Smooth muscle cell (in vitro differentiated cells): Measurements from ENCODE around the gene SUCLA2. TPM values are rescaled to one million over a fixed set of nuclear protein-coding genes. Genes with fewer than 3 reads are reported as not detected.

Experiments
- DNase-seq: peaks from one replicate; lab custom pipeline; 2025; ENCODE audit not compliant: unreplicated experiment; lab: John Stamatoyannopoulos, UW
- H2AFZ ChIP-seq: fragments of 200-600 bp; sonication (generic); 2 replicates; pipeline ENCODE4 v1.6.0; 2016; ENCODE audit warnings: antibody characterized with exemption, low read depth, mild to moderate bottlenecking
- H3F3A ChIP-seq: fragments of 200-600 bp; sonication (generic); 2 replicates; pipeline ENCODE4 v1.6.0; 2017; ENCODE audit warnings: antibody characterized with exemption, low read depth
- H3K27ac ChIP-seq: fragments of 200-600 bp; sonication (generic); 2 replicates; pipeline ENCODE4 v1.5.1; 2016; ENCODE audit warnings: low read depth, mild to moderate bottlenecking
- H3K27me3 ChIP-seq: fragments of 200-600 bp; sonication (generic); 2 replicates; pipeline ENCODE4 v1.6.1; 2016; ENCODE audit warnings: low read depth, mild to moderate bottlenecking
- H3K36me3 ChIP-seq: fragments of 200-600 bp; sonication (generic); 2 replicates; pipeline ENCODE4 v1.5.1; 2016; ENCODE audit warnings: low read depth
- H3K4me1 ChIP-seq: fragments of 200-600 bp; sonication (generic); 2 replicates; pipeline ENCODE4 v1.5.1; 2016; ENCODE audit warnings: low read depth
- H3K4me2 ChIP-seq: fragments of 200-600 bp; sonication (generic); 2 replicates; pipeline ENCODE4 v1.6.0; 2016; ENCODE audit warnings: mild to moderate bottlenecking
- H3K4me3 ChIP-seq: fragments of 200-600 bp; sonication (generic); 2 replicates; pipeline ENCODE4 v1.5.1; 2016; ENCODE audit warnings: mild to moderate bottlenecking
- H3K79me2 ChIP-seq: fragments of 200-600 bp; sonication (generic); 2 replicates; pipeline ENCODE4 v1.6.0; 2016; ENCODE audit warnings: low read depth, mild to moderate bottlenecking
- H3K9ac ChIP-seq: fragments of 200-600 bp; sonication (generic); 2 replicates; pipeline ENCODE4 v1.6.0; 2016; ENCODE audit warnings: low read depth
- H3K9me3 ChIP-seq: fragments of 200-600 bp; sonication (generic); replicated peaks from 2 replicates; pipeline ENCODE4 v1.5.1; 2016; ENCODE audit warnings: low read depth
- H4K20me1 ChIP-seq: fragments of 200-600 bp; sonication (generic); 2 replicates; pipeline ENCODE4 v1.6.0; 2016; ENCODE audit warnings: low read depth
- WGBS: methylation state at CpG from one replicate; pipeline ENCODE4 v1.1.7; 2016; ENCODE audit warnings: low lambda C conversion rate; 5-methylcytosine and 5-hydroxymethylcytosine counted together
- polyA plus RNA-seq: library from polyadenylated mRNA; unstranded; fragments of >200 nt; fragmentation: Nextera tagmentation; extraction: Ambion mirVana; gene quantifications from 2 replicates; pipeline ENCODE4 v1.2.1, GENCODE V29; 2016
- total RNA-seq: library from RNA; depleted of rRNA; stranded (reverse); fragments of >200 nt; gene quantifications from 2 replicates; pipeline ENCODE4 v1.2.3, GENCODE V29; 2014
- TF ChIP-seq, protein P1 (sequence below): fragments of 200-600 bp; sonication (generic); IDR thresholded peaks from 2 replicates; pipeline ENCODE4 v1.5.1; 2017; ENCODE audit warnings: borderline replicate concordance, mild to moderate bottlenecking, antibody characterized with exemption; ENCODE audit not compliant: insufficient read depth, poor library complexity, severe bottlenecking

Gene SUCLA2
- total and polyA plus RNA-seq, 2 experiments from 2014 or later = 48.3 to 62.0 TPM

DNA sequence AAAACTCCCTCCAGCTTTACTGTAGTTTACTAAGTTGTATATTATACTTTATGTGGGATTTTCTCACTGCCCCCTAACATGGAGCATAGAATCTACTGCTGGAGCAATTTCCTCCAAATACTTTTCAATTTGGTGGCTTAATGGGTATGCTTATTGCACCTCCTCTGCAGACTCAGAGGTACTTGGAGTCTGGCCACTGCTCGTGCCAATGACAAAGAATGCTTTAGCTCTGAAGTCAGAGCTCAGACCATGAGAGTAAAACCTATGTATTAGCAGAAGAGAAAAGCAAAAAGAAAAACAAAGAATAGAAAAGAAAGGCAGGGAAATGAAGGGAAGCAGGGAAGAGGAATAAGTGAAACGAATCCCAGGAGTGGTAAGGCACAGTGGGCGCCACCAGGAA, 71.9 kb downstream of the SUCLA2 start:
- Histone ChIP-seq H3K79me2 (no peaks in the 10 kb centered on the region), H3K27ac (no peak overlapping the region), H3K9ac (no peak overlapping the region), H3K36me3 (no peaks in the 10 kb centered on the region), H2AFZ (no peak overlapping the region), H3F3A (no peaks in the 10 kb centered on the region), H3K4me2 (no peak overlapping the region), H3K9me3 (no peaks in the 10 kb centered on the region), H3K4me3 (no peak overlapping the region), H3K27me3 (no peaks in the 10 kb centered on the region), H4K20me1 (no peaks in the 10 kb centered on the region), H3K4me1 (peaks cover 8% of the 10 kb centered on the region)
- no peak for DNase-seq
- WGBS = 97% methylated on average over 3 of the region's 3 CpGs
- TF ChIP-seq, protein P1, sequence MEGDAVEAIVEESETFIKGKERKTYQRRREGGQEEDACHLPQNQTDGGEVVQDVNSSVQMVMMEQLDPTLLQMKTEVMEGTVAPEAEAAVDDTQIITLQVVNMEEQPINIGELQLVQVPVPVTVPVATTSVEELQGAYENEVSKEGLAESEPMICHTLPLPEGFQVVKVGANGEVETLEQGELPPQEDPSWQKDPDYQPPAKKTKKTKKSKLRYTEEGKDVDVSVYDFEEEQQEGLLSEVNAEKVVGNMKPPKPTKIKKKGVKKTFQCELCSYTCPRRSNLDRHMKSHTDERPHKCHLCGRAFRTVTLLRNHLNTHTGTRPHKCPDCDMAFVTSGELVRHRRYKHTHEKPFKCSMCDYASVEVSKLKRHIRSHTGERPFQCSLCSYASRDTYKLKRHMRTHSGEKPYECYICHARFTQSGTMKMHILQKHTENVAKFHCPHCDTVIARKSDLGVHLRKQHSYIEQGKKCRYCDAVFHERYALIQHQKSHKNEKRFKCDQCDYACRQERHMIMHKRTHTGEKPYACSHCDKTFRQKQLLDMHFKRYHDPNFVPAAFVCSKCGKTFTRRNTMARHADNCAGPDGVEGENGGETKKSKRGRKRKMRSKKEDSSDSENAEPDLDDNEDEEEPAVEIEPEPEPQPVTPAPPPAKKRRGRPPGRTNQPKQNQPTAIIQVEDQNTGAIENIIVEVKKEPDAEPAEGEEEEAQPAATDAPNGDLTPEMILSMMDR = no peak

DNA sequence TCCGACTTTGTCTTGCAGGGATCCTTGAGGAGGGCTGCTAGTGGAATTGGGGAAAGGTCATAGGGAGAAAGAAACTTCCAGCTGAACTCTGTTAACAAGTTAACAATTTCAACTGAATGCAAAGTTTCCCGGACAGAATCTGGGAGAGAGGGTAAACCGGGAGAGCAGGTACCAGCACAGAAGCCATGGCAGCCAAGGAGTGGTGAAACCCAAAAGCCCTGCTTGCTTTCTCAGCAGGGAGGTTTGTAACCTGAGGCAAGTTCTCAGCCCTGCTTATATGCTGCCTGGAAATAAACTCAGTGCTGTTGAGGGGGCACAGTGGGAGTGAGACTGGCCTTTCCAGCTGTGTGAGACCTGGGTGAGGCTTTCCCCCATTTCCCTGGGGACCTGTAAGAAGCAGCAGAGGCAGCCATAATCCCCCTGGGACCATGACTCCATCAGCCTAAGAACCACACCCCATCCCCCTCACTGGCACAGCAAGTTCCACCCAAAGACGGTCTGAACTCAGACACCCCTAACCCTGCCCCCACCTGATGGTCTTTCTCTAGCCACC, 84.0 kb downstream of the SUCLA2 start:
- Histone ChIP-seq H3K27me3 (no peaks in the 10 kb centered on the region), H3F3A (no peaks in the 10 kb centered on the region), H3K4me2 (no peak overlapping the region), H3K79me2 (no peaks in the 10 kb centered on the region), H3K9ac (no peak overlapping the region), H3K4me3 (no peak overlapping the region), H4K20me1 (no peaks in the 10 kb centered on the region), H3K27ac (no peak overlapping the region), H3K4me1 (no peaks in the 10 kb centered on the region), H3K36me3 (no peaks in the 10 kb centered on the region), H2AFZ (no peak overlapping the region), H3K9me3 (no peaks in the 10 kb centered on the region)
- WGBS = 90% methylated on average over 4 of the region's 4 CpGs
- TF ChIP-seq, protein P1 = no peak
- no peak for DNase-seq

DNA sequence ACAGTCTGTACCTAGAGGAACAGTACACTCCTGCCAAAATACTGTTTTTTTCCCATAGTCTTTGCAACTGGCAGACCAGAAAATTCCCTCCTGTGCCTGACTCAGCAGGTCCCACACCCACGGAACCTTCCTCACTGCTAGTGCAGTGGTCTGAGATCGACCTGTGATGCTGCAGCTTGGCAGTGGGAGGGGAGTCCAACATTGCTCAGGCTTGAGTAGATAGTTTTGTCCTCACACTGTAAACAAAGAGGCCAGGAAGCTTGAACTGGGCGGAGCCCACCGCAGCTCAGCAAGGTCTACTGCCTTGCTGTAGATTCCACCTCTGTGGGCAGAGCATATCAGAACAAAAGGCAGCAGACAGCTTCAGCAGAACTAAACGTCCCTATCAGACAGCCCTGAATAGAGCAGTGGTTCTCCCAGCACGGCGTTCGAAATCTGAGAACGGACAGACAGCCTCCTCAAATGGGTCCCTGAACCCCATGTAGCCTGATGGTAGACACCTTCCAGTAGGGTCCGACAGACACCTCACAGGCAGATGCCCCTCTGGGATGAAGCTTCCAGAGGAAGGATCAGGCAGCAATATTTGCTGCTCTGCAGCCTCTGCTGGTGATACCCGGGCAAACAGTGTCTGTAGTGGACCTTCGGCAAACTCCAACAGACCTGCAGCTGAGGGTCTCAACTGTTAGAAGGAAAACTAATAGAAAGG, 92.7 kb downstream of the SUCLA2 start:
- Histone ChIP-seq H3K9ac (no peak overlapping the region), H3K79me2 (no peaks in the 10 kb centered on the region), H3K36me3 (no peaks in the 10 kb centered on the region), H3K4me2 (no peak overlapping the region), H3K4me1 (no peaks in the 10 kb centered on the region), H3K9me3 (no peaks in the 10 kb centered on the region), H2AFZ (no peak overlapping the region), H3K4me3 (no peak overlapping the region), H3K27ac (no peak overlapping the region), H4K20me1 (no peaks in the 10 kb centered on the region), H3K27me3 (no peaks in the 10 kb centered on the region), H3F3A (no peaks in the 10 kb centered on the region)
- WGBS = 83% methylated on average over 12 of the region's 12 CpGs
- DNase-seq = no peak
- TF ChIP-seq, protein P1 = no peak

DNA sequence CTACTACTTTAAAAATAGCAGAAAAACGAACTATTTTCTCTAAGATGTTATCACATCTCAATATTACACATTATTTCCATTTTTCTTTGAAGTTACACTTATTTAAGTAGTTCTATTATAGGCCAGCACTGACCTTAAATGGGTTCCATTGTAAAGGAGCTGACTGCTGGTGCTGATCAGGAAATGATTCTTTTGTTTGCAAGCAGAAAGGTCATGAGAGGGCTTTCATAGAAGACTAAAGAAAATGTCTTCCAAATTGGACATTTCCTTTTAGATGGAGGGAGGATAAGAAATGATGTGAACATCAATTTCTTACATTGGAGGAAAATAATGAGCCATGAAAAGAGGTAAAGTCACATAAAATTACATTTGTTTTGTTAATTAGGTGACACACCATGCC, 96.2 kb downstream of the SUCLA2 start:
- Histone ChIP-seq H3K4me3 (no peak overlapping the region), H4K20me1 (no peaks in the 10 kb centered on the region), H3K27me3 (no peaks in the 10 kb centered on the region), H3F3A (peaks cover 3% of the 10 kb centered on the region), H3K79me2 (no peaks in the 10 kb centered on the region), H3K9ac (no peak overlapping the region), H3K27ac (no peak overlapping the region), H3K9me3 (no peaks in the 10 kb centered on the region), H3K4me1 (no peaks in the 10 kb centered on the region), H2AFZ (no peak overlapping the region), H3K36me3 (no peaks in the 10 kb centered on the region), H3K4me2 (no peak overlapping the region)
- DNase-seq = no peak
- TF ChIP-seq, protein P1 = no peak
- 57% methylated on average over 1 of the region's 1 CpG for WGBS
